Activated CD8-positive, alpha-beta memory T cell treated with anti-CD3 and anti-CD28 coated beads, Interleukin-2, amount 50 U/mL, for 1 hour (primary cell): ENCODE measurements around the gene CEACAM7.
"Not testable (repeated sequence)": the region's sequence is repeated elsewhere in the genome, so short reads cannot be mapped to it uniquely, and the experiment has no call there.

Experiments used
- DNase-seq: peaks from one replicate; pipeline ENCODE4 v3.0.0-alpha.2; 2020; ENCODE audit errors: extremely low read depth

CEACAM7 gene

DNA sequence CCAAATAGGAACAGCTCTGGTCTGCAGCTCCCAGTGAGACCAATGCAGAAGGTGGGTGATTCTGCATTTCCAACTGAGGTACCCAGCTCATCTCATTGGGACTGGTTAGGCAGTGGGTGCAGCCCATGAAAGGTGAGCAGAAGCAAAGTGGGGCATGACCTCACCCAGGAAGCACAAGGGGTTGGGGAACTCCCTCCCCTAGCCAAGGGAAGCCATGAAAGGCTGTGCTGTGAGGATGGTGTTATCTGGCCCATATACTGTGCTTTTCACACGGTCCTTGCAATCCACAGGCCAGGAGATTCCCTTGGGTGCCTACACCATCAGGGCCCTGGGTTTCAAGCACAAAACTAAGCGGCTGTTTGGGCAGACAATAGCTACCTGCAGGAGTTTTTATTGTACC, 31.3 kb downstream of the CEACAM7 start:
- not testable (repeated sequence) for DNase-seq

DNA sequence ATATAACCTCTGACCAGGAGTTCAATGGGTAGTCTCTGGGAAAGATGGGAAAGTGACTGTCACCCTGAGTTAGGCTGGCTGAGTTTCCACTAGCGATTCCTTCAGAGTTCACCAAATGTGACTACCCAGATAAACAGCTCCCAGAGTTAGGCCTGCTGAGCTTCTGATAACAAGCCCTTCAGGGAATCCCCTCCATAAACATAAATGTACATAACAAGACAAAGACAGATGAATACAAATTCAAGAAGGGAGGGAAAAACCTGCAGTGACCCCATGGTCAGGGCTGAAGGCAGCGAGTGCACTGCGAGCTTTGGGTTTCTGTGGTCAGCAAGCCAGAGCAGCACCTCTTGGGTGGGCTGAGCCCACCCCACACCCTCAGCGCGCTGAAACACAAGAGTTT, 35.8 kb downstream of the CEACAM7 start:
- DNase-seq, result no peak

DNA sequence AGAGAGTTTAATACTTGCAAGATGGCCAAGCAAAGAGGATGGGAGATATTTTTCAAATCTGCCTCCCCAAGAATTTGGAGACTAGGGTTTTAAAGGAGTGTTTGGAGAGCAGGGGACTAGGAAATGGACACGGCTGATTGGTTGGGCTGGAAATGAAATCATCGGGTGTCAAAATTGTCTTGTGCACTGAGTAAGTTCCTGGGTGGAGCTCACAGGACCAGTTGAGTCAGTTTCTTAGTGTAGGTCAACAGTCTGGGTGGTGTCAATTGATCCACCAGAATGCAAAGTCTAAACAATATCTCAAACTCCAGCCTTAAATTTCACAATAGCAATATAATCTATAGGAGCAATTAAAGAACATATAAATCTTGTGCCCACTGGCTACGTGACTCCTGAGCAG, 38.2 kb downstream of the CEACAM7 start:
- no peak for DNase-seq

DNA sequence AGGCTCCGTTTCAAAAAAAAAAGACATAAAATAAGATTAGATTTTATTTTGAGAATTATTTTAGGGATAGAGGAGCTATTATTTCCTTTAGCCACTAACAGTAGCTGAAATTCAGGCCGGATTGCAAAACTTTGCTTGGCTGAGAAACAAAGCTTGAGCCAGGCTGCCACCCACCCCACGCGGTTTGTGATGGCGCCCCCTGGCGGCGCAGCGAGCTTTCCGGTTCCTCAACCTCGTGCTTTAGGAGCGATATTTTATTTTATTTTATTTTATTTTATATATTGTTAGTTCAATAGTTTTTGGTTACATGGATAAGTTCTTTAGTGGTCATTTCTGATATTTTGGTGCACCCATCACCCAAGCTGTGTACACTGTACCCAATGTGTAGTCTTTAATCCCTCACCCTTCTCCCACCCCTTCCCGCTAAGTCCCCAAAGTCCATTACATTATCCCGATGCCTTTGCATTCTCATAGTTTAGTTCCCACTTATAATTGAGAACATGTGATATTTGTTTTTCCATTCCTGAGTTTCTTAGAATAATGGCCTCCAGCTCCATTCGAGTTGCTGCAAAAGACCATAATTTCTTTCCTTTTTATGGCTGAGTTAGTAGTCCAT, 41.4 kb downstream of the CEACAM7 start:
- no peak for DNase-seq

GRCh38 chr19:41641879-41642485, 46.1 kb downstream of the CEACAM7 start:
- peak; percentile 30 for DNase-seq

- no peak for DNase-seq
Observed at GRCh38 chr19:41638641-41639081, 49.4 kb downstream of the CEACAM7 start.

DNA sequence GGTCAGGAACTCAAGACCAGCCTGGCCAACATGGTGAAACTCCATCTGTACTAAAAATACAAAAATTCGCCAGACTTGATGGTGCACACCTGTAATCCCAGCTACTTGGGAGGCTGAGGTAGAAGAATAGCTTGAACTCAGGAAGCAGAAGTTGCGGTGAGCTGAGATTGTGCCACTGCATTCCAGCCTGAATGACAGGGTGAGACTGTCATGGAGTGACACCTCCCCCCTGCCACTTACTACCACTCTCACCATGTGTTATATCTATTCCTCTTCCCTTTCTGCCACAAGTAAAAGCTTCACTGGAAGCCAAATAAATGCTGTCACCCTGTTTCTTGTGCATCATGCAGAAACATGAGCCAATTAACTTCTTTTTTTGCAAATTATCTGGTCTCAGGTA, 50.6 kb downstream of the CEACAM7 start:
- DNase-seq, result no peak

- no peak for DNase-seq
Observed at GRCh38 chr19:41627966-41628675, 59.9 kb downstream of the CEACAM7 start.

- DNase-seq, result no peak
Observed at GRCh38 chr19:41626877-41627276, 61.2 kb downstream of the CEACAM7 start, which contains the start of gene CEACAM4. Gene CEACAM4 (minus strand): TSS chr19:41627074. CDS start chr19:41626963, 111 bp downstream.

DNA sequence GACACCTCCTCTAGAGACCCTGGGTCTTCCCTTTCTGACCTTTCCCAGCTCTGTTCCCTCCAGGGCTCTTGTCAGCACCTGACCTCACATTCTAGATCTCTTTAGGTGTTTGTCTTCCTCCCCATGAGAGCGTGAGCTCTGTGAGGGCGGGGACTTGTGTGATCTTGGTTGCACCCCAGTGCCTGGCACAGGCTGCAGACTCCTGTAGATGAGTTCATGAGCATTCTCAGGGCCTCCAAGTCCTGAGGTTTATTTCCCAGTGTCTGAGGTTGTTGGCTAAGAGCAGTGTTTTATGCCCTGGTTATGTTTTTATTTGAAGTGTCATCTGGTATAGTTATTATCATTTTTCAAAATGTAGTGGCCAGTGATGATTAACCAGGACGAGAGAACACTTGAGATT, 61.8 kb downstream of the CEACAM7 start:
- no peak for DNase-seq

- no peak for DNase-seq
Observed at GRCh38 chr19:41624937-41625336, 63.1 kb downstream of the CEACAM7 start.

GRCh38 chr19:41624515-41624914, 63.6 kb downstream of the CEACAM7 start:
- no peak for DNase-seq

GRCh38 chr19:41623360-41623759, 64.7 kb downstream of the CEACAM7 start:
- no peak for DNase-seq
